ENCODE data around the gene SOS2.
"Not testable (repeated sequence)": the region's sequence is repeated elsewhere in the genome, so short reads cannot be mapped to it uniquely, and the experiment has no call there.

SOS2 gene

GRCh38 chr14:50228313-50228712, 3.1 kb downstream of the SOS2 start:
- DNase-seq (ENCODE audit: low read depth in 4 of 4, low spot score in 1 of 4), result no peak

GRCh38 chr14:50225974-50226297, 5.4 kb downstream of the SOS2 start:
- DNase-seq (ENCODE audit: low read depth in 4 of 4, low spot score in 1 of 4), result no peak

- no peak for DNase-seq (ENCODE audit: low read depth in 4 of 4, low spot score in 1 of 4)
Measured at GRCh38 chr14:50225067-50225973, 6.1 kb downstream of the SOS2 start.

- DNase-seq (ENCODE audit: low read depth in 4 of 4, low spot score in 1 of 4), result no peak
Measured at GRCh38 chr14:50222055-50222613, 9.2 kb downstream of the SOS2 start.

GRCh38 chr14:50218501-50218900, 12.9 kb downstream of the SOS2 start:
- no peak for DNase-seq (ENCODE audit: low read depth in 4 of 4, low spot score in 1 of 4)

- no peak for DNase-seq (ENCODE audit: low read depth in 4 of 4, low spot score in 1 of 4)
Measured at GRCh38 chr14:50215416-50215815, 16.0 kb downstream of the SOS2 start.

- no peak for DNase-seq (ENCODE audit: low read depth in 4 of 4, low spot score in 1 of 4)
Measured at GRCh38 chr14:50213795-50214194, 17.6 kb downstream of the SOS2 start.

- no peak for DNase-seq (ENCODE audit: low read depth in 4 of 4, low spot score in 1 of 4)
Measured at GRCh38 chr14:50212726-50213125, 18.7 kb downstream of the SOS2 start.

GRCh38 chr14:50210074-50210473, 21.3 kb downstream of the SOS2 start:
- no peak for DNase-seq (ENCODE audit: low read depth in 4 of 4, low spot score in 1 of 4)

GRCh38 chr14:50198499-50198898, 32.9 kb downstream of the SOS2 start:
- DNase-seq (ENCODE audit: low read depth in 4 of 4, low spot score in 1 of 4), result no peak

GRCh38 chr14:50191499-50191898, 39.9 kb downstream of the SOS2 start:
- no peak for DNase-seq (ENCODE audit: low read depth in 4 of 4, low spot score in 1 of 4)

GRCh38 chr14:50186107-50186506, 45.3 kb downstream of the SOS2 start:
- no peak for DNase-seq (ENCODE audit: low read depth in 4 of 4, low spot score in 1 of 4)

- DNase-seq (ENCODE audit: low read depth in 4 of 4, low spot score in 1 of 4), result no peak
Measured at GRCh38 chr14:50173891-50174290, 57.5 kb downstream of the SOS2 start.

- DNase-seq (ENCODE audit: low read depth in 4 of 4, low spot score in 1 of 4), result no peak
Measured at GRCh38 chr14:50171895-50172294, 59.5 kb downstream of the SOS2 start.

- not testable (repeated sequence) for DNase-seq (ENCODE audit: low read depth in 4 of 4, low spot score in 1 of 4)
Measured at GRCh38 chr14:50167381-50167780, 64.0 kb downstream of the SOS2 start.

GRCh38 chr14:50156111-50156510, 75.3 kb downstream of the SOS2 start:
- DNase-seq (ENCODE audit: low read depth in 4 of 4, low spot score in 1 of 4), result no peak

GRCh38 chr14:50148799-50149198, 82.6 kb downstream of the SOS2 start:
- DNase-seq (ENCODE audit: low read depth in 4 of 4, low spot score in 1 of 4), result no peak

- no peak for DNase-seq (ENCODE audit: low read depth in 4 of 4, low spot score in 1 of 4)
Measured at GRCh38 chr14:50139192-50139591, 92.2 kb downstream of the SOS2 start.

GRCh38 chr14:50127802-50128201, 103.6 kb downstream of the SOS2 start:
- DNase-seq (ENCODE audit: low read depth in 4 of 4, low spot score in 1 of 4), result no peak

- no peak for DNase-seq (ENCODE audit: low read depth in 4 of 4, low spot score in 1 of 4)
Measured at GRCh38 chr14:50123062-50123461, 108.3 kb downstream of the SOS2 start.

GRCh38 chr14:50122291-50122690, 109.1 kb downstream of the SOS2 start:
- no peak for DNase-seq (ENCODE audit: low read depth in 4 of 4, low spot score in 1 of 4)

- no peak for DNase-seq (ENCODE audit: low read depth in 4 of 4, low spot score in 1 of 4)
Measured at GRCh38 chr14:50121486-50121885, 109.9 kb downstream of the SOS2 start.

- no peak for DNase-seq (ENCODE audit: low read depth in 4 of 4, low spot score in 1 of 4)
Measured at GRCh38 chr14:50117456-50117855, 113.9 kb downstream of the SOS2 start.
